Measurements from ENCODE around the gene ADM2.

The ADM2 gene

DNA sequence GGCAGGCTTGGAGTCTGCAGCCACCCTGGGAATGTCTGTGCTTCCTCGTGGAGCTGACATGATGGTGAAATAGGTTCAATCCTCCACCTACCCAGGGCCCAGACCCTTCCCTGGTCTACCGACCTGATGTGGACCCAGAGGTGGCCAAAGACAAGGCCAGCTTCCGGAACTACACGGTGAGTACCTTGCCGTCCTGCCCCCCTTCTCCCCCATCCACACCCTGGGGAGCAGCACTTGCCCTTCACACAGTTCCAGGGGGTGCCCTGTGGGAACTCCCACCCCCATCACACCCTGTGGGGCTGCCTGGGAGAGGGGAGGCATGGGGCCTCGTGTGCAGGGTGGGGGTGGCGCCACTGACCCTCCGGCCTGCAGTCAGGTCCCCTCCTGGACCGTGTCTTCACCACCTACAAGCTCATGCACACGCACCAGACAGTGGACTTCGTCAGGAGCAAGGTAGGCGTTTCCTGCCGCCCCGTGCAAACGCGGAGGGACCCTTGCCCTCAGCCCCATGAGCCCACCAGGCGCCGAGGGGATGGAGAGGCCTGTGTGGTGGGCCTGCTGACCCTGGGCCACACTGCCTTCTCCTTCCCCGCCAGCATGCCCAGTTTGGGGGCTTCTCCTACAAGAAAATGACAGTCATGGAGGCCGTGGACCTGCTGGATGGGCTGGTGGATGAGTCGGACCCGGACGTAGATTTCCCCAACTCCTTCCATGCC is 6.1 kb downstream of the ADM2 start:
- DNase-seq = no peak

DNA sequence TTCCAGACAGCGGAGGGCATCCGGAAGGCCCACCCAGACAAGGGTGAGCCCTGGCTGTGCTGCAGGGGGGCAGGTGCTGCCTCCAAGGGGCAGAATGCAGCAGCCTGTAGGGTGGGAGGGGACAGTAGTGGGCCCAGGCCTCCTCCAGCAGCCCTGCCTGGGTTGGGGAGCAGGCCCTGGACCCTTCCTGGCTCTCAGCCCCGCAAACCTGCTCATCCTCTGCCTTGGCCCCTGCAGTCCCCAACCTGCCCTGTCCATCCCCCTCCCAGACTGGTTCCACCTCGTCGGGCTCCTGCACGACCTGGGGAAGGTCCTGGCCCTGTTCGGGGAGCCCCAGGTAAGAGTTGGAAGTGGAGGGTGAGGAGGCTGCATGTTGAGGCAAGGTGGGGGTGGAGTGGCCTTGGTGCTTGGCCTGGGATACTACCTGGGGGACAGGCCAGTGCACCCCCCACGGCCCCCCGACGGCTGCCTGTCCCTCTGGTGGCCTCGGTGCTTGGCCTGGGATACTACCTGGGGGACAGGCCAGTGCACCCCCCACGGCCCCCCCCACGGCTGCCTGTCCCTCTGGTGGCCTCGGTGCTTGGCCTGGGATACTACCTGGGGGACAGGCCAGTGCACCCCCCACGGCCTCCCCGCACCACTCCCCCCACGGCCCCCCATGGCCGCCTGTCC is 6.8 kb downstream of the ADM2 start:
- no peak for DNase-seq

DNA sequence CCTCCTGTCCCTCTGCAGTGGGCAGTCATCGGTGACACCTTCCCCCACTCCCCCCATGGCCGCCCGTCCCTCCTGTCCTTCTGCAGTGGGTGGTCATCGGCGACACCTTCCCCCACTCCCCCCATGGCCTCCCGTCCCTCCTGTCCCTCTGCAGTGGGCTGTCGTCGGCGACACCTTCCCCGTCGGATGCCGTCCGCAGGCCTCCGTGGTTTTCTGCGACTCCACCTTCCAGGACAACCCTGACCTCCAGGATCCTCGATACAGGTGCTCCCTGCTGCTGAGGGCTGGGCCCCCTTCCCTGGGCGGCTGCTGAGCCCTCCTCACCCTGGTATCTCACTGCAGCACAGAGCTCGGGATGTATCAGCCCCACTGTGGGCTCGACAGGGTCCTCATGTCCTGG is 7.5 kb downstream of the ADM2 start:
- no peak for DNase-seq

DNA sequence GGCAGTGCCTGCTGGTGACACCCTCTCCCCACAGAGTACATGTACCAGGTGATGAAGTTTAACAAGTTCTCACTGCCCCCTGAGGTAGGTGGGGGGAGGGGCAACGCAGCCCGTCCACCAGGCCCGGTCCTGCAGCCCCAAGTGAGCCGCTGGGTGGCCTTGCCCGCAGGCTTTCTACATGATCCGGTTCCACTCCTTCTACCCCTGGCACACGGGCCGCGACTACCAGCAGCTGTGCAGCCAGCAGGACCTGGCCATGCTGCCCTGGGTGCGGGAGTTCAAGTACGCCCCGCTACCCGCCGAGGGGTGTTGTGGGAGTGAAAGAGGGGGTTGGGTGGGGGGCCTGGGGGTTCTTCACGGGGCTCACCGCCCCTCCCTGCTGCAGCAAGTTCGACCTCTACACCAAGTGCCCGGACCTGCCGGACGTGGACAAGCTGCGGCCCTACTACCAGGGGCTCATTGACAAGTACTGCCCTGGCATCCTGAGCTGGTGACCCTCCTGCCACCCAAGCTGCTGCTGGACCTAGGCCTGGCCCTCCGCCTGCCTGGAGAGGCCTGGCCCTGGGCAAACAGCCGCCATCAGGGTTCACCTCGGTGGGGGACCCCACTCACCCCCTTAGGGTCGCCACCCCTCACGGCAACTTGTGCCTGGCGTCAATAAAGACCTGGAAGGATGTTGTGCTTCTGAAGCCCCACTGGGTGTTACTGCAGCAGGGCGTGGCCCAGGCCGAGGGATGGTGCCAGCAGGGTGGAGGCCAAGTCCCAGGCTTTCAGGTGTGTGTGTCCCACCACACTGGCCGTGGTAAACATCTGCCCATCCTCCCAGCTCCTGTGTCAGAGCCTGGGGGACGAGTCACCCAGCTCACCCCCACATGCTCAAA is 8.3 kb downstream of the ADM2 start:
- DNase-seq = no peak

DNA sequence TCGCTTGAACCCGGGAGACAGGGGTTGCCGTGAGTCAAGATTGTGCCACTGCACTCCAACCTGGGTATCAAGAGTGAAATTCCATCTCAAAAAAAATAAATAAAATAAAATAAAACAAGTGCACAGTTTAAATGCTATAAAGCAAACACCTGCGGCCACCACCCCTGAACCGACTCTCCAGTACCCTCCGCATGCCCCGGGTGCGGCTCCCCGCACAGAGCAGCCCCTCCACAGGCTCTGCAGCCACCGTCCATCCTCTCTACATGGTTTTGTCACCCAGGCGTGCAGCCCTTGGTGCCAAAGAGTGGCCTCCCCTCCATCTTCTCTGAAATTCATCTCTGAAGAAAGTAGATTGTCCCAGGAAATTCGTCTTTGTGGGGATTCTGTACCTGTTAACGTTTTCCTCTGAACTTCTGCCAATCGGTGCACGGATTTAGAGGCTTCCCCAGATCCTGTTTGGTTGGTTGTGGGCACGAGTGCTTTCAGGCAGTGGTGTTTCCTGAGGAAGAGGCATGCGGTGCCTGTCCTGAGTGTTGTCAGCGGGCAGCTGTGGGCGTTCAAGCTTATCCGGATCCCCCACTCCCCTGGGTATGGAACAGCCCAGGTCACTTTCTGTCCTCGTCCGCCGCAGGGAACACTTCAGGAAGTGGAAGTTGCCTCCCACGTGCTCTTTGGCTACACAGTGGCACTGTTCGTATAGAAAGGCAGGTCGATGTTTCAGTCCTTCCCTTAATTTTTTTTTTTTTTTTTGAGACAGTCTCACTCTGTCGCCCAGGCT is 9.4 kb downstream of the ADM2 start:
- no peak for DNase-seq

DNA sequence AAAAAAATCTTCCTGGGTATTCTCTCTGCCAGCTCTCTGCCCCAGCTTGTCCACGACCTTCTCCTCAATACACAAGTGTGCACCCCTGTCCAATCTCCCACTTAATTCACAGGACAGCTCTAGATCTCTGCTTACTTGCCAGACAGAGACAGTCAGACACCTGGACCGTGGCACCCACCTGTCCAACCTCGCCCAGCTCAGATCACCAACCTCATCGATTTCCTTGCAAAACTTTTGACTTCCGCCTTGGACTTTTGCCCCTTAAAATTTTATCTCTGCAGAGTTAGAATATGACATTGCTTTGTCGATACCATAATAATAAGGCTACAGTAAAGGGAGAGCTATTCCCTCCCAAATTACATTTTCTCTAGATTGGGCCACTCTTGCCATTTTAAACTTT is 15.8 kb downstream of the ADM2 start:
- no peak for DNase-seq

DNA sequence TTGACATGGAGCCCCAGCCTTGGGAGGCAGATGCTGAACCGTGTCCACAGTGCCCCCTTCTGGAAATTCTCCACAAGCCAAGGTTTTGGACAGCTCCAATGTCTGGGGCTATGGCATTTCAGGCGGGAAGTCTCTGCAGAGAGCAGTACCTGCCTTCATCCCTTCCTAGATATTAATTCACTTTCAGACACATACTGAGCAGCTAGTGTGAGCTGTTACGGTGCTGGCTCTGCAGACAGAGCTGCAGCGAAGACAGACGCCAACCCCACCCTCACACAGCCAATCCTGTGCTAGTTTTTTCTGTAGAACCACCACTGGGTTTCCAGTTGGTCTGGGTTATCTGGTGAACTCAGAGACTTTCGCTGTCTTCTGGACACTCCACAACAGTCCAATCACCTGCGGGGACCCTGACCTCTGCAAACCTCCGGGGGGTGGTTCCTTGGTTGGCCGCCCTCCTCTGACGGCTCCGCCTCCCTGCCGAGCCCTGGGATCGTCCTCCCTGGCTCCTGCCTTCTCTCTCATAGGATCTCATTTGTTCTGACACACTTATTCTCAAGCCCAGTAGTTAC is 17.1 kb downstream of the ADM2 start:
- peak; percentile 72 to 79 for DNase-seq

DNA sequence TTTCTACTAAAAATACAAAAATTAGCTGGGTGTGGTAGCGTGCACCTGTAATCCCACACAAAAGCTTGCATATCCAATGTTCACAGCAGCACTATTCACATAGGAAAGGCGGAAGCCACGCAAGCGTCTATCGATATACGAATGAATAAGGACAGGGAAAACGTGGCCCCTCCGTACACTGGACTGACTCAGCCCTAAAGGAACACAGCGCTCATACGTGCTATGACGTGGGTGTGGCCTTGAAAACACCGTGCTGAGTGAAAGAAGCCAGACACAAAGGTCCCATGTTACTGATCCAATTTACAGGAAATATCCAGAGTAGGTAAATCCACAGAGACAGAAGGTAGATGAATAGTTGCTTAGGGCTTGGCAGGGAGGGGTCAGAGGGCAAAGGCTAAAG is 19.1 kb downstream of the ADM2 start:
- DNase-seq = no peak

DNA sequence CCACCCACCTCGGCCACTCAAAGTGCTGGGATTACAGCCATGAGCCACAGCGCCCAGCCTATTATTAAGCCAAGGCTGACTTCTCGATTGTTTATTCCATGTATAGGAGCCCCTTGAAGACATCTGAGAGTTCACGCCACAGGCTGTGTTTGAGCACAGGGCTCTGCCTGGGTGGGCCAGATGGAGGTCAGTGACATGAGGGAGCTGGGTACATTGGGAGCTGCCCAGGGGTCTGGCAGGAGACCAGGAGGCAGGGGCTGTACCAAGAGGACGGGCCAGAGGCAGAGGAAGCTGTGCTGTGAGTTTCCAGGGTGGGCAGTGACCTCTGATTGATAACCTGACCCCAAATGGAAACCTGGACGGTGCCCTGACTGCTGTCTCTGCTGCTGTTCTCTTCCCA is 20.8 kb downstream of the ADM2 start:
- no peak for DNase-seq

DNA sequence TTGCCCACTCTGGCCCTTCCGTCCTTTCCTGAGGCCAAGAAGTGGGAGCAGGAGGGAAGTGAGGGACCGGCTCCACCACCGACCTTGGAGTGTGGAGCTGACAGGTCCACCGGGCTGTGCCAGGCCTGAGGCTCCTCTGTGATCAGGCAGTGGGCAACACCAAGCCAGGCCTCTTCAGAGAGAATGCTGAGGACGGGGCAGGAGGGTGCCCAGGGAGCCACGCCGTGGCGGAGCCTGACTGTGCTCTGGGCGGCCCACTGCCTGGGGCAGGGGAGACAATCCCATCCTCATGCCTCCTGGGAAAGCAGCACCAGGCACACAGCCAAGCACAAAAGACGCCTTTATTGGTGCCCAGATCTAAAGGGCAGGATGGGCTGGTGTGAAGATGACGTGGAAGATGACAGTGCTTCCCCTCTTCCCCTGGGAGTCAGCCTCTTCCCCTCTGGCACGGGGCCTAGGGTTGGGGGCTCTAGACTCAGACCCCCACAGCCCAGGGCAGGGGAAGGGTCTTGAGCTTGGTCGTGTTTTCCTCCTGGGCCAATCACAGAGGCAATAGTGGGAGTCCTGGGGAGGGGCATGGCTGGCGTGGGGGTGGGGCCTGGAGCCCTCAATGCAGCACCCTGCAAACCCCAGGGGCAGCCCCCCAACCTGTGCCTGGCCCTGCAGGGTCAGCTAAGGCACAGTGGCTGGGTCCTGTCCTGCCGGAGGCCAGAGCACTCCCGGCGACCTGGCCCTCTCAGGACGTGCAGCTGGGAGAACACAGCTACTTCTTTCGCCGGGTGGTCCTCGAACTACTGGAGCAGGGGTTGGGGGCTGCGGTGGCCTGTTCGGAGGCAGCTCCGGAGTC is 21.5 kb downstream of the ADM2 start:
- no peak for DNase-seq

DNA sequence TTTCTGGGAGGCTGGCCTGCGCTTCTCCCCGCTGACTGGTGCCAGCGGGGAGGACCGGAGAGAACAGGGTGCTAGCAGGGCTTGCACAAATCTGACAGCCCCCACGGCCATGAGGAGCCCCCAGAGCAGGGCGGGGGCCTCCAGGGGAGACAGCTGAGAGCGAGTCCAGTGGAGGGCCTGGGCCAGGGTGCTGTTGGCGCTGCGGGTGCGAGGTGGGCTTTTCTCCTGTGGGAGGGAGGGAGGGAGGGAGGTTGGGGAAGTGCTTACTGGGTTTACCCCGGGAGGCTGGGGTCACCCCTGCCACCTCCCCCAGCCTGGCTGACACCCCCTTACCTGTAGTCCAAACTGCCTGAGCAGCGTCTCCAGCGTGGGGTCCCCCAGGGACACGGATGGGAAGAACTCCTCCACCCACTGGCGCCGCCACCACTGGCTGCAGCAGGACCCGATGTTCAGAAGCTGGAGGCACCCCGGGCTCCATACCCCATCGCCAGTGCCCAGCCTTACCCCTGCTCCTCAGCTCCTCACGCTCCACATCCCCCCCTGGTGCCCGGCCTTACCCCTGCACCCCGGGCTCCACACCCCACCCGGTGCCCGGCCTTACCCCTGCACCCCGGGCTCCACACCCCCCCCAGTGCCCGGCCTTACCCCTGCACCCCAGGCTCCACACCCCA is 22.3 kb downstream of the ADM2 start:
- DNase-seq = no peak

DNA sequence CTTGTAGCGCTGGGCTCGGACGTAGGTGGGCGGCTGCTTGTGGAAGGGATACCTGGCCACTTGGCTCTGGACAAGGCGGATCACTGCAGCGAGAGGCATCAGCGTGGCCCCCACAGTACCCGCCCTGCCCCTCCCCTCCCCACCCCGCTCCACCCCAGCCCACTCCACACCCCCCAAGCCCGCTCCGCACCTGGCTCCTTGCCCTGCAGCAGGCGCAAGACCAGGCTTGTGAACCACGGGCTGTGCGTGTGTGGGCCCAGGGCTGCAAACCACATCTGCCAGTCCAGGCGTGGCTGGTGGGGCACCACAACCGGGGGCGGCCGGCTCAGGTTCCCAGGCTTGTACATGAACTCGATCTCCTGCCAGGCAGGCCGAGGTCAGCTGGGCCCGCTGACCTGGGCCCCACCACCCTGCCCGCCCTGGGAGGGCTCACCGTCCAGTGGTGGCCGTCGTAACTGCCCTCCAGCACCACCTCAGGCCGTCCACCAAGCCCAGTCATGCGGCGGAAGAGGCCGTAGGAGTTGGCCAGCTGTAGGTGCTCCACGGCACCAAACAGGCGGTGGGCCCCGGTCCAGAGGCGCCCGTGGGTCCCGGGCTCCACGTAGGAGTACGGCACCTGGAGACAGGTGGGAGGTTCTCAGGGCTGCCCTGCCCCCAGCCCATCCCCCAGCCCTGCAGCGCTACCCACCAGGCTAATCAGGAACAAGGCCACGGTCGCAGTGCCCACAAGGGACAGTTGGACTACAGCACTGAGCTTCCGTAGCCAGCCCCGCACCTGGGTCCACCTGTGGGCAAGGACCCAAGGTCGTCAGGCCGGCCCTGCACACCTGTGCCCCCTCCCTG is 23.2 kb downstream of the ADM2 start:
- no peak for DNase-seq

DNA sequence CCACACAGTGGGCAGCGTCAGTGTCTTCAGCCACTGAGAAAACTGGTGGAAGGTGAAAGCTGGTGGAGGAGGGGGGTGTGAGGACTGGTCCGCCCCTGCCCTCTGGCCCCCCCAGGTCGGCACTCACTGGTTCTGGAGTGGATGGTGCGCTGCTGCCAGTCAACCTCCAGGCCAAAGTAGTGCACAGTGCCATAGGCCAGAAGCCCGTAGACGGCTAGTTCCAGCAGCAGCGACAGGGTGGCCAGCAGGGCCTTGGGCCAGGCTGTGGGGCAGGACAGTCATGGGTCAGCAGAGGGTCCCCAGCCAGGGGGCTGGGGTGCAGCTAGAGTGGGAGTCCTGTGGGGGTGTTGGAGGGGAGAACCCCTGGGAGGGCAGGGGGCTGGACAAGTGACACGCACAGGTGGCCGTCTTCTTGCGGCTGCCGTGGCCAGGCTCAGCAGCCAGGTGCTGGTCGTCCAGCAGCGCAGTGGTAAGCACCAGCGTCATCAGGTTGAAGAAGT is 24.0 kb downstream of the ADM2 start:
- no peak for DNase-seq

DNA sequence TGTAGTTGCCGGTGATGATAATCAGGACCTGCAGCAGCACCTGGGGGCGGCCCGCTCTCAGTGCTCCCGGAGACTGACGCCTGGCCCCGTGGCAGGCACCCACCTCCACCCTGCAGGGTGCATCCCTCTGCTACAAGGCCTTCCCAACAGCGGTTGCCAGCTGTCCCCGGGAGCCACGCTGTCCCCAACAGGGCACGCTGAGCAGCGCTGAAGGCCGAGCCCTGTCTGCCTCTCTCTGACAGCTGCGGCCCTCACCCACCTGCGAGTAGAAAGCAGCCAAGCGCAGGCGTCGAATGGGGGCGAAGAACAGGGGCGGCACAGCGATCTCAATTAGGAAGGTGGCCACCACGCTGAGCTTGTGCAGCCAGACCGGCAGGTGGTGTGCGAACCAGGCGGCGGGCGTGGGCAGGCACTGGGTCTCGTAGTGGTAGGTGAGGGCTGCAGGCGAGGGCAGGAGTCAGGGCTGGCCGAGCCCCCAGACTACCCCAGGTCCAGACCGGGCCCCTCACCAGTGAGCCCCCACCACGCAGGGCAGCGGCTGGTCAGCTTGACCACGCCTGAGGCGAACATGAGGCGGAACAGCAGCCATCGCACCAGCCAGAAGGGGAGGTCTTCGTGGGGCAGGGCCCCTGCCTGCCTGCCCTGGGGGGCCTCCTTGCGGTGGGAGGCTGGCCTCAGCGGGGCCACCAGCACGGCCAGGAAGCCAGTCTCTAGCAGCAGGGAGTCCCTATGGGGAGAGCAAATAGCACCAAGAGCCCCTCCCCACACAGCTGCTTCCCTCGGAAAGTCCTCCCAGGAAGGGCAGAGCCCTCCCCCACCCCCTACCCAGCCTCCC is 24.6 kb downstream of the ADM2 start:
- no peak for DNase-seq

DNA sequence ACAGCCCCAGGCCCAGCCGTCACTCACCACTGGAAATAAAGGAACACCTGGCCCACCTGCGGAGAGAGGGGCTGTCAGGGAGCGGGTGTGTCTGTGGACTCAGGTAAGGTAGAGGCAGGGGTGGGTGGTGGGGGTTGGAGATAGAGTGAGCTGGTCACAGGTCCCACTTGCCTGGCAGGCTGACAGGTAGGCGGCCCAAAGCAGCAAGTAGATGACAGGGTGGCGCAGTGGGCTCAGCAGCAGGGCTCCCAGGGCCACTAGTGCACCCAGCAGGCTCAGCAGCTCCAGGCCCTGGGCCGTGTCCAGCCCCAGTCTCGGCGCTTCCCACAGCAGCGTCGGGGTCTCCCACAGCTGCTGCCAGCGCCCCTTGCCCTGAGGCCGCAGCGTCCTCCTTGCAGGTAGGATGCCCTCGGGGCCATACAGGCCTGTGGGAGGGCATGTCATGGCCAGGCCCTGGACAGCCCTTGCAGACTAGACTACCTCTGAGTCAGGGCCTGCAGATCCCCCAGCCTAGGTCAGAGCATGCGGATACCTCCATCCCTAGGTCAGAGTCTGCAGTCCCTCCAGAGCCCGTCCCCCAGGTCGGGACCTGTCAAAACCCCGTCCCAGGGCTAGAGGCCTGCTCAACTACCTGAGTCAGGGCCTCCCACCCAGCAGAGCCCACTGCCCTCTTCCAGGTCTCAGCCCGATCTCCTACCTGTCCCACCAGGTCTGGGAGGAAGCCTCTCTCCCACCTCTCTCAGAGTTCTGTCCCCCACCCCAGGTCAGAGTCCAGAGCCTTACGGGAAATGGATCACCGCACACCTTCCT is 25.5 kb downstream of the ADM2 start:
- no peak for DNase-seq

DNA sequence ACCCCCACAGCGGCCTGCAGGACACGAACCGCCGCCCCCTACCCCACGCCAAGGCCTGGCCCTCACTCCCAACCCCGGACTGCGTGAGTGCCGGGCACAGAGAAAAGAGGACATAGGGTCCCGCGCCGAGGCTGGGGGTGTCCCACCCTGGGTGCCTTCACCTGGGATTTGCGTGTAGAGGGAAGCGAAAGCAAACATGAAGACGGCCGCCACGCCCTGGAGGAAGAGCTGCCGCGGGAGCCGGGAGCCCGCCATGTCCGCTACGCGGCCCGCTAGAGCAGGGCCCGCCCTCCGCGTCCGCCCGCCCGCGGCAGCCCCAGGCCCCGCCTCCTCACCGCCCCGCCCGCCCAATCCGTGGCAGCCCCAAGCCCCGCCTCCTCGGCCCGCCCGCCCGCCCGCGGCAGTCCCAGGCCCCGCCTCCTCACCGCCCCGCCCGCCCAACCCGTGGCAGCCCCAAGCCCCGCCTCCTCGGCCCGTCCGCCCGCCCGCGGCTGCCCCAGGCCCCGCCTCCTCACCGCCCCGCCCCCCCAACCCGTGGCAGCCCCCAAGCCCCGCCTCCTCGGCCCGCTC is 26.2 kb downstream of the ADM2 start, which contains the start of gene LMF2:
TSS of gene LMF2 (minus strand) at position 282 of the 570 bp plus-strand sequence. CDS start at position 255, 27 bp downstream.
- peak; percentile 93 to 94 for DNase-seq

All from CD4-positive, alpha-beta T cell treated with Interleukin-1 beta for 1 hour (primary cell).